GM12878 (cell line): Measurements from ENCODE around the gene PAM16. TPM values are rescaled to one million over a fixed set of nuclear protein-coding genes. Genes with fewer than 3 reads are reported as not detected.

Experiments used
- ATAC-seq: fragments of 200-7000 bp; cut with Tn5 transposase; 3 replicates; pipeline ENCODE4 v1.9.1; 2020; ENCODE audit warnings: mild to moderate bottlenecking, moderate library complexity
- BruUV-seq: library from RNA; stranded (reverse); fragments of 400-500 nt; replicated peaks from 2 replicates; lab custom pipeline; 2021; lab: Mats Ljungman, UMichigan
- CTCF ChIA-PET: fragments of 300-600 bp; sonication (Branson Sonifier 250); formaldehyde crosslinking; extraction: SDS; loops from one replicate; lab custom pipeline; 2021; ENCODE audit warnings: inconsistent platforms; lab: Yijun Ruan, JAX
- POLR2A ChIA-PET: fragments of 350-600 bp; formaldehyde crosslinking; extraction: SDS; loops from one replicate; lab custom pipeline; 2021; ENCODE audit warnings: inconsistent platforms; lab: Charles Lee
- RAD21 ChIA-PET: fragments of 300-600 bp; sonication (Branson Sonifier 250); formaldehyde crosslinking; loops from one replicate; lab custom pipeline; 2023; ENCODE audit warnings: antibody characterized with exemption; ENCODE audit not compliant: unreplicated experiment; lab: Charles Lee
- SMC1A ChIA-PET: fragments of 300-600 bp; sonication (Branson Sonifier 250); formaldehyde crosslinking; loops from one replicate; lab custom pipeline; 2023; ENCODE audit not compliant: unreplicated experiment, uncharacterized antibody; lab: Charles Lee
- DNase-seq: peaks from one replicate; pipeline ENCODE4 v3.0.0-alpha.2; 2011; ENCODE audit warnings: low read depth, low spot score
- FAIRE-seq: peaks from 3 replicates; lab custom pipeline; 2011; peaks lifted over from hg19 to GRCh38; lab: Jason Lieb, UNC
- H2AFZ ChIP-seq: 2 replicates; pipeline ENCODE4 v1.6.0; 2011; ENCODE audit warnings: low read depth, low read length, control low read depth; ENCODE audit not compliant: control insufficient read depth
- H3K27ac ChIP-seq: 2 replicates; pipeline ENCODE4 v1.5.1; 2011; ENCODE audit warnings: control low read depth; ENCODE audit not compliant: control insufficient read depth, insufficient read depth
- H3K27me3 ChIP-seq, 2 experiments: replicated peaks in 1 of 2; 2 replicates each; pipeline versions ENCODE4 v1.6.0 to v1.6.1; 2011; ENCODE audit warnings: low read length in 1 of 2; ENCODE audit not compliant: control insufficient read depth in 2 of 2, insufficient read depth in 2 of 2
- H3K36me3 ChIP-seq, 2 experiments: 2 replicates each; pipeline ENCODE4 v1.5.1; 2011; ENCODE audit warnings: low read length in 1 of 2; ENCODE audit not compliant: control insufficient read depth in 2 of 2, insufficient read depth in 2 of 2
- H3K4me1 ChIP-seq: 2 replicates; pipeline ENCODE4 v1.6.1; 2011; ENCODE audit warnings: mild to moderate bottlenecking, low read length, moderate library complexity, mixed read lengths; ENCODE audit not compliant: control insufficient read depth, insufficient read depth
- H3K4me2 ChIP-seq: 2 replicates; pipeline ENCODE4 v1.6.0; 2011; ENCODE audit warnings: control low read depth; ENCODE audit not compliant: control insufficient read depth, insufficient read depth
- H3K4me3 ChIP-seq: fragments of 200-600 bp; sonication (generic); 2 replicates; pipeline ENCODE4 v1.5.1; 2016
- H3K79me2 ChIP-seq: 2 replicates; pipeline ENCODE4 v1.6.0; 2011; ENCODE audit warnings: low read length; ENCODE audit not compliant: control insufficient read depth, insufficient read depth
- H3K9ac ChIP-seq: 2 replicates; pipeline ENCODE4 v1.8.0; 2011; ENCODE audit warnings: low read length, control low read depth, mixed read lengths; ENCODE audit not compliant: control insufficient read depth, insufficient read depth
- H3K9me3 ChIP-seq: replicated peaks from 3 replicates; pipeline ENCODE4 v1.5.1; 2011; ENCODE audit warnings: mild to moderate bottlenecking, low read length; ENCODE audit not compliant: control insufficient read depth, insufficient read depth
- H4K20me1 ChIP-seq: 2 replicates; pipeline ENCODE4 v1.6.0; 2011; ENCODE audit not compliant: control insufficient read depth, insufficient read depth
- CBX3 ChIP-seq: fragments of 200-600 bp; sonication (generic); IDR thresholded peaks from 2 replicates; pipeline ENCODE4 v1.6.1; 2016; ENCODE audit warnings: low read depth, borderline replicate concordance
- ESRRA ChIP-seq: IDR thresholded peaks from 2 replicates; pipeline ENCODE4 v1.6.1; 2012; ENCODE audit warnings: mild to moderate bottlenecking, low read length, improper control_type of control experiment
- FOXK2 ChIP-seq: fragments of 450-650 bp; IDR thresholded peaks from 2 replicates; pipeline ENCODE4 v1.6.1; 2017; ENCODE audit warnings: mild to moderate bottlenecking, moderate library complexity
- RCOR1 ChIP-seq: conservative IDR thresholded peaks from 2 replicates; pipeline ENCODE4 v1.6.1; 2012; ENCODE audit warnings: low read depth, low read length, improper control_type of control experiment
- STAT1 ChIP-seq: fragments of 450-650 bp; conservative IDR thresholded peaks from 2 replicates; pipeline ENCODE4 v1.6.1; 2014; ENCODE audit warnings: antibody characterized with exemption, mild to moderate bottlenecking
- SUZ12 ChIP-seq: fragments of 200-600 bp; sonication (generic); IDR thresholded peaks from one replicate; pipeline ENCODE4 v1.6.1; 2018; ENCODE audit warnings: antibody characterized with exemption, mild to moderate bottlenecking; ENCODE audit not compliant: unreplicated experiment
- TCF3 ChIP-seq: IDR thresholded peaks from 2 replicates; pipeline ENCODE4 v1.6.1; 2012; ENCODE audit warnings: low read depth, mild to moderate bottlenecking, low read length, borderline replicate concordance; ENCODE audit not compliant: insufficient read depth
- WGBS: methylation state at CpG from one replicate; pipeline ENCODE4 v1.1.6; 2016; ENCODE audit warnings: low lambda C conversion rate; ENCODE audit not compliant: insufficient replicate concordance, insufficient coverage; ENCODE audit errors: missing lambda C conversion rate; 5-methylcytosine and 5-hydroxymethylcytosine counted together
- in situ Hi-C: fragments of 300-500 bp; cut with MboI; formaldehyde crosslinking; loops from 9 replicates; pipeline ENCODE4 v1.14.3; 2018; ENCODE audit warnings: mixed read lengths
- intact Hi-C: fragments of 100-400 bp; cut with micrococcal nuclease; formaldehyde crosslinking; loops from one replicate; pipeline ENCODE4 v1.14.2; 2022; ENCODE audit not compliant: unreplicated experiment
- polyA plus RNA-seq, 11 experiments: library from polyadenylated mRNA; depleted of rRNA in 4 of 11; unstranded in 6 of 11; stranded (reverse) in 5 of 11; fragments of >200 nt; fragmentation: Nextera tagmentation in 4 of 11; fragmentation: Illumina TruSeq in 1 of 11; extraction: Ambion mirVana in 4 of 11; extraction: Trizol in 1 of 11; gene quantifications; 1 replicate in 1 of 11; 2 replicates in 10 of 11; pipeline versions ENCODE4 v1.2.1 to v1.2.3, GENCODE V29; 2011 to 2016; ENCODE audit warnings: inconsistent platforms in 2 of 11, missing spikeins in 2 of 11, low read depth in 1 of 11
- total RNA-seq, 4 experiments: library from RNA; depleted of rRNA in 3 of 4; stranded (reverse); fragments of >200 nt in 3 of 4; fragmentation: Illumina TruSeq in 1 of 4; extraction: Trizol in 1 of 4; gene quantifications; 2 replicates each; pipeline versions ENCODE4 v1.2.1 to v1.2.3, GENCODE V29; 2013 to 2021
- TF ChIP-seq, protein P1 (sequence below): IDR thresholded peaks from 2 replicates; pipeline ENCODE4 v1.6.1; 2012; ENCODE audit warnings: low read depth, low read length, improper control_type of control experiment

Gene PAM16
- total and polyA plus RNA-seq, 10 of the 15 experiments (the other 5 are each of a cell fraction or from before 2014, with no cell fraction given) = 18.5 to 94.3 (median 51.5) TPM

DNA sequence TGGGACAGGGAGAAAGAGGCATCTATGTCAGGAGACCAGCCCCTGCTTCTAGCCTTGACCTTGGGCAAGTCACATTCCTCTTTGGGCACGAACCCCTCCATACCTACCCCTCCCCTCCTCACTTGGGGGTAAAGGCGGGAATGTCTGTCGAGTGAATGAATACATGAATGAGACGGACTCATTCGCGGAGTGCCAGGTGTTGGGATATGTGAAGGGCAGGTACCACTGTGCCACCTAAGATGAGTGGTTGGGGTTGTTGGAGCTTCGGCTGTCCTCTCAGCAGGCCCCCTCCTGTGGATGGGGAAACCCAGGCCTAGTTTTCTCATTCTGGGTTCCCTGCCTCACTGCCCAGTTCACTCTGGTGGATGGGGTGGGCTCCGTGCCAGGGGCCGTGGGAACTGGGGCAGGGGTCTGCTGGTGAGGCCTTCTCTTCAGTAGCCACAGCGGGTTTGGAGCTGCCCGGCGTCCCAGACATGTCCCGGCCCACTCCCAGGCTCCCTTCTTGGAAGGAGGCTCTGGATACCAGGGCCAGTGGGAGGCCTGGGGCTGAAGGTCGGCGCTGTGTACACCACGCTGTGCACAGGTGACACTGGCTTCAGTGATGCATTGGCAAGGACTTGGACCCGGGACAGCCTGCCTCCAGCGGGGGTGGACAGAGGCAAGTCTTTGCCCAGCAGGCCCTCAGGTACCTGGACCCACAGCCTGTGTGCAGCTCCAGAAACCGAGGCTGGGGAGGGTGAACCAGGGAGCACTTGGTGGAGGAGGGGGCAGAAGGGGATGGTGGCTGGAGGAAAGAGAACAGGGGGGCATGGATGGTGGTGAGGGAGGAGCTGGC is 29.6 kb downstream of the PAM16 start:
- ChIA-PET SMC1A (no interaction called here), CTCF (interaction anchor here (12.1 kb wide), 1 partner anchor 32 kb away, joined by 145 read pairs; no protein-coding TSS in a partner anchor), RAD21 (no interaction called here), POLR2A (no interaction called here)
- H3K36me3 ChIP-seq = no peaks in the 10 kb centered on the region
- no peak overlapping the region for H3K27ac ChIP-seq
- DNase-seq = no peak
- no peak overlapping the region for H3K4me2 ChIP-seq
- H3K27me3 ChIP-seq = no peaks in the 10 kb centered on the region
- H2AFZ ChIP-seq = no peak overlapping the region
- in situ Hi-C loops (no loop called here), intact Hi-C loops (no loop called here)
- WGBS = 68% methylated on average over 19 of the region's 19 CpGs
- H3K4me1 ChIP-seq = peaks cover 14% of the 10 kb centered on the region
- no peaks in the 10 kb centered on the region for H3K79me2 ChIP-seq
- FAIRE-seq = no peak
- no peaks in the 10 kb centered on the region for H4K20me1 ChIP-seq
- TF ChIP-seq FOXK2 (no peak), CBX3 (no peak), STAT1 (no peak), TCF3 (no peak), ESRRA (no peak), SUZ12 (no peak), RCOR1 (no peak)
- TF ChIP-seq, protein P1, sequence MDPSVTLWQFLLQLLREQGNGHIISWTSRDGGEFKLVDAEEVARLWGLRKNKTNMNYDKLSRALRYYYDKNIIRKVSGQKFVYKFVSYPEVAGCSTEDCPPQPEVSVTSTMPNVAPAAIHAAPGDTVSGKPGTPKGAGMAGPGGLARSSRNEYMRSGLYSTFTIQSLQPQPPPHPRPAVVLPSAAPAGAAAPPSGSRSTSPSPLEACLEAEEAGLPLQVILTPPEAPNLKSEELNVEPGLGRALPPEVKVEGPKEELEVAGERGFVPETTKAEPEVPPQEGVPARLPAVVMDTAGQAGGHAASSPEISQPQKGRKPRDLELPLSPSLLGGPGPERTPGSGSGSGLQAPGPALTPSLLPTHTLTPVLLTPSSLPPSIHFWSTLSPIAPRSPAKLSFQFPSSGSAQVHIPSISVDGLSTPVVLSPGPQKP = no peak
- no peaks in the 10 kb centered on the region for H3K9me3 ChIP-seq
- no peak overlapping the region for H3K4me3 ChIP-seq
- H3K9ac ChIP-seq = no peak overlapping the region
- no TSS peak for BruUV-seq
- ATAC-seq = no peak
